Iris pigment epithelial cell (primary cell): ENCODE results near the gene CCDC9.

Experiments used
- DNase-seq: peaks from one replicate; pipeline ENCODE4 v3.0.0-alpha.2; 2011; ENCODE audit warnings: low read depth

The CCDC9 gene

DNA sequence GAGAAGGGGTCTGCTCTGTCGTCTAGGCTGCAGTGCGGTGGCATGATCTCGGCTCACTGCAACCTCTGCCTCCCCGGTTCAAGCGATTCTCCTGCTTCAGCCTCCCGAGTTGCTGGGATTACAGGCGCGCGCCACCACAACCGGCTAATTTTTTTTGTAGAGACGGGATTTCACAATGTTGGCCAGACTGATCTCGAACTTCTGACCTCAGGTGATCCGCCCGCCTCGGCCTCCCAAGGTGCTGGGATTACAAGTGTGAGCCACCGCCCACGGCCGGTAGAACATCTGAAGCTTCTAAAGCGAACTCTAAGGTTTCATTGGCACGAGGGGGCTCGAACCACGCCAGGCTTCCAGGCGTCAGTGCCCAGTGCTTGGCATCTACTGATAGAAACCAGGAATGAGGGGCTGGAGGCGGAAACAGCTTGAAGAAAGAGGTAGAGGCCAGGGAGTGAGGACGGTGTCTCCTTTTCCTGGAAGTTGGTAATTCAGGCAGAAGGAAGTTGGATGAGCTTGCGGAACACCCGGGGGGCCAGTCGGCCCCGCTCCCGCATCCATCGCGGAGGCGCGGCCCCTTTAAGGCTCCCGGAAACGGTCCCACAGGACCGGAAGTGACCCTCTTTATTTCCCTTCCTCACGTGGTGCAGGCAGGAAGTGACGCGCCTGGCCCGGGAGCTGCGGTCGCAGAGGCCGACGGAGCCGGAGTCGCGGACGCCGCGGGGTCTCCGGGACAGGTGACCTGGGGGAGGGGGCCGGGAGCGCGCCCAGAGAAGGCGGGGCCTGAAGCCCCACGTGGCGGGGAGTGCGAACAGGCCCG is at the start of gene CCDC9:
TSS of gene CCDC9 (plus strand) at position 647 of the 814 bp plus-strand sequence. CDS start 1,876 bp downstream, outside the sequence.
- peak; percentile 93 for DNase-seq

DNA sequence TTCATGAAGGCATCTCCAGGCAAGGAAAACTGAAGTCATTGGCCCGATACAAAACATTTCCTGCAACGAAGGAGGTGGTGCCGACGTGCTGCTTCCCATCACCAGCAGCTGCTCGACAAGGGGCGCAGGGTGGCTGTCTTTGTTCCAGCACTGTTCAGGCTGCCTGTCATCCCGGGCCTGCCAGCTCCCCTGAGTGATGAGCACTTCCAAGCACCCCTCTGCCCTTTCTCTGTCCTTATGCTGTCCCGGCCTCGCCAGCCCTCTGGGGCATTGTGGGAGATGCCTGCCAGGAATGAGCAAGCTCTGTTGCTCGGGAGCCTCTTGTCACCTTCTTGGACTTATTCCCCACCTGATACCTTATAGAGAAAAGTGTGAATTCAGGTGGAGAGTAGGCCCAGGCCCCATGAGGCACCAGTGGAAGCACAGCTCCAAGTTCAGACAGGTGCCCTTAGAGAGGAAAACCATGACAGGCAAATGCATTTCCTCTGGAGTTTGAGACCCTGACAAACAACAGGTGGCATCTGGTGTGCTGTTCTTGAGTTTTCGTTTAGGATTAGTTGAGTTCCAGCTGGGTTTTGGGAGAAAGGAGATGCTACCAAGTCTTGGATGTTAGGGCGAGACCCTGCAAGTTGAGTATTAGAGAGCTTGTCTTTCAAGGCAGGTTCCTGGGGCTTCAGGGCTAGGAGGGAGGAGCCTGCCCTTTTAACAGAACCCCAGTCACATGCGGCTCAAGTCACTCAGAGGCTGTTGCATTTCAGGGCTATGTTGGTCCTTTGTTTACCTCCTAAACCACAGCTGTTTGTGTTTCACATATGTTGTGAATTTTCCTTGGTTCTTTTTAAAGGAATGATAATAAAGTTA is 46.8 kb upstream of the CCDC9 start:
- DNase-seq, result peak; percentile 22

DNA sequence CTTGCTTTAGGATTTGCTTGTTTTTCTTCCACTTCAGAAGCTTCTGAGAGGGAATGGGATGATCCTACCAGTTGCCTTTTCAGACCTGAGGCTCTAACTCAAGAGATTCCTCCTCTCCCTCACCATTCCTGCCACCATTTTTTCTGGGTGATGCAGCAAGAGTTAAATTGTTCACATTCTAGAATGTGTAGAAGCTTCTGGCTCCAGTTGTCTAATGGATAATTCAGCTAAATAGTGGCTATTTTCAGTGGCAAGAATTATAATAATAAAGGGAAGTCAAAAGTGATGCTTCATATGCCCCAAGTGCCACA is 46.2 kb upstream of the CCDC9 start:
- no peak for DNase-seq

DNA sequence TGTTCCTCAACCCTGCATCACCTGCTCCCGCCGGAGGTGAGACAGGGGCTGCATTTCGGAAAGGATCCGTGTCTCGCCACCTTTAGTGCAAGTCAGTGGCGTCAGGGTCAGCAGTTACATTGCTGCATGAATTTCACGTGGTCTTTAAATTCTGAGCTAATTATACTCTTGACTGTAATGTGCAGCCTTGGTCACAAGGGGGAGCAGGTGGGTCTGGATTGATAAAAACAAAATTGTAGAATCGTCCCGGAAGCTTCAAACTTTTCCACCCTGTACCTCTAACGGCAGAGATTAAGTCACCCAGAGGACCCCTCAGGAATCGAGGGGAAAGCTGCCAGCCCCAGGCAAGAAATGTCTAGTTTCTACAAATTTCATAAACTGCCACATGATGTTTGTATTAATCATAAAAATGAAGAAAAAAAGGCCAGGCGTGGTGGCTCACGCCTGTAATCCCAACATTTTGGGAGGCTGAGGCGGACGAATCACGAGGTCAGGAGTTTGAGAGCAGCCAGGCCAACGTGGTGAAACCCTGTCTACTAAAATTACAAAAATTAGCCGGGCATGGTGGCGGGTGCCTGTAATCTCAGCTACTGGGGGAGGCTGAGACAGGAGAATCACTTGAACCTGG is 45.5 kb upstream of the CCDC9 start:
- peak; percentile 74 for DNase-seq

DNA sequence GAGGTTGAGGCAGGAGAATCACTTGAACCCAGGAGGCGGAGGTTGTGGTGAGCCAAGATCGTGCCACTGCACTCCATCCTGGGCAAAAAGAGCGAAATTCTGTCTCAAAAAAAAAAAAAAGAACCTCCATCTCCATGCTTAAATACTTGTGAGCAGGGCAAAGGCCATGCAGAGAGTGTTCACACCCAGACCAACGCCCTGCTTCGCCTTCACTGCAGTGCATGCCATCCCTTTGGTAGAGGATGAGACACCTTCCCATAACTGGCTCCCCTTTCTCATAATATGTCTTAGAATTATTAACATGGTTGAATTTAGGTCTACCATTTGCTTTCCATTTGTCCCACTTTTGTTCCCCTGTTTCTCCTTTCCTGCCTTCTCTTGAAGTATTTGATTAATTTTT is 40.7 kb upstream of the CCDC9 start:
- DNase-seq, result no peak

DNA sequence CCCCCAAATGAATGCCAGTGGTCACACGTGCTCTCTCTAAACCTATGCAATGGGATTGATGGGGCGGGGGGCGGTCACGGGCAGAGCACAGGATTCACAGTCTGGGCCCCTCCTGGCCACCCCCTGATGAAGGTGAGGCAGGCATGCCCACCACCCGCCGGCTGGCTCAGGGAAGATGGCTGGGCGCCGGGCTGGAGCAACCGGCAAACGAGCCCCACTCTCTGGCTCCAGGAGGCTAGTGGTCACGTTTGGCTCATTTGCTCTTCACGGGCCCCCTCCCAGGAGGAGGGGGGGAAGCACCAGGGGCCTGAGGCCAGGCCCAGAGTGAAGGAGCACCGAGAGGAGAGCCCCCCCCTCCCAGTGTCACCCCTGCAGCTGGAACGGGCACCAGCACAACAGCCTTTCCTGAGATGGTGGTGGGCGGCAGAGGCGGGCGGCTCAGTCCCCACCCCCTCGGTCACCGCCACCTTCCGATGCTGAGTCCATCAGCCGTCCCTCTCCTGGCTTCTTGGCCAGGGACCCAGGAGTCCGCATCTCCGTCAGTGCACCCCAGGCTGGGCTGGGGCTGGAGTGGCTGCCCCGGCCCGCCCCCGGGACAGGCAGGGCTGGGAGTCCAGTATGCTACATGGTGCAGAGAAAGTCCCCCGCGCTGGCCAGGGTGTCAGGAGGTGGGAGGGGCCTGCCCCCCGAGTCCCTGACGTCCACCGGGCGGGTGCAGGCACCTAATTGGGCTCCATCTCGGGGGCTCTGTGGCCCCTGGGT is 35.1 kb upstream of the CCDC9 start:
- DNase-seq, result no peak

DNA sequence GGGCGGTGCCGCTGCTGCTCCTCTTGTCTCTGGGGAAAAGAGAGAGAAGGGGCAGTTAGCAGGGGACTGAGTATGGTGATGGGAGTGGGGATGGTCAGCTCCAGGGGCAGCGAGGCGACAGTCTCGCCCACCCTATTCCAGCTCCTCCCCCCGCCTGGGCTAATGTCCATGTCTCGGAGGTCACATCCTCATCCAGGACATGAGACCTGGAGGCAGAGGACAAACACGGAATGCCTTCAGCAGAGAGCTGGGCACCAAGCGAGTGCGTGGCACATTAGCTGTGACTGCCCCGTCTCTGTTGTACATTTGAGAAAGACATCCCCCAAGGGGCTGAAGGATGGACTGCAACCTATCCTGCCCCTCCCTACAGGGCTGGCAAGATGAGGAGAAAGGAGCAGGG is 34.4 kb upstream of the CCDC9 start:
- DNase-seq, result no peak

DNA sequence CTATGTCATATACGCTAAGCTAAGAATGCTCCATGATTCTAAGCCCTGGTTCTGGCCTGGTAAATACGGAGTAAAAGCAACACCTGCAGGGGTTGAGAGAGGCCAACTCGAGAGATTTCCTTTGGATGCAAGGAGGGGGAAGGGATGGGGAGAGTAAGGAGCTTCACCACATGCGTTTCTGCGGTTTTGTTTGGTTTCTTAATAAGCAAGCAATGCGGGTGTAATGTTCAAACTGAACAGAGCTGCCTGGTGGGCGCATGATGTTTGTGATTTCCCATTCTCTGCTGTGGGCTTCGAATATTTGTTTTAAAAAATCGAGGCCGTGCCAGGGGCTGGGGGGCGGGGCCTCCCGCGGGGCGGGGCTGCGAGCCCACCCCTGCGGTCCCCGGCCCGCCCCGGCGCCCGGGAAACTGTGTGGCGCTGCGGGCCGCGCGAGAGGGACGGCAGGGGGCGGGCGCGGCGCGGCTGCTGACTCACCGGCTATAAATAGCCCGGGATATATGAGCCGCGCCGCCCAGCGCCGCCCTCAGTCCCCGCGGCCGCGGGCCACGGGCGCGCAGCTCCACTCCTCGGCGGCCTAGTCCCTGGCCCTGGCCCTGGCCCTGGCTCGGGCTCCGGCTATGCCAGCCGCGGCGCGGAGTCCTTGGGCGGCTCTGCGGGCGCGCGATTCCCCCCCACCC is 30.4 kb upstream of the CCDC9 start:
- peak; percentile 86 for DNase-seq

DNA sequence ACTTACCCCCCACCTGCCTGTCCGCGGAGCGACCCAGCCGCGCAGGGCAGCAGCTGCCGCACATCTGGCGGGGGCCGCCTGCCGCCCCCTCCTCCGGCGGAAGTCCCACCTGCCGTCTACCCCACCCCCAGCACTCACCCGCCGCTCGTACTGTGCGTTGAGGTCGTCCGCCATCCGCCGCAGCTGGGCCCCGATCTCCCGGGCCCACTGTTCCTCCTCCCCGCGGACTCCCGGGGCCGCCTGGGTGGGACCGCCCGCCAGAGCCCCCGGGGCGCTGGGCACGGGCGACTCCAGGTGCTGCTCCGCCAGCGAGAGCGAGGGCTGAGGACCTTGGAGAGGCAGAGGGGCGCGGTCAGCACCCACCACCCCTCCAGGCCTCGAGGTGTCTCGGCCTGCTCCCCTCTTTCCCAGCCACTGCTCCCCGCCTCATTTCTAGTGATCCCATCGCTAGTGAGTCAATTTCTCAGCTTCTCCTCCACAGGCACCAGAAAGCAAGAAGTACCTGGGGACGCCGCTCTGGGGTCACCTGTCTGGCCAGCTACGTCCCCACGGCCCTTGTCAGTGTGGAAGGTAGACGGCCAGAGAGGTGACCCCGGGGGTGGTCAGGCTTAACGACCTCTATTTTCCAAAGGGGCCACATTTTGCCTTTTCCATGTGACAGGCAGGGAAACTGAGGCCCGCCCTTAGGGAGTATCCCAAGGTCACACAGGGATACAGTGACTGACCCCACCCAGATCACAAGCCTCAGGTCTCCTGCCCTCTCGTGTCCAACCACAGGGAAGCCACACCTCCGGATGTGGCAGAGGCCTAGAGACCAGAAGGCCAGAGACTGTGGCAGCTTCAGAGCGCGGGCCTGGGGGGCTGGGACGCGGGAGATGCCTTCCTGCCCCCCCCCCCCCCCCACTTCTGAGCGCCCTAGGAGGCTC is 29.6 kb upstream of the CCDC9 start:
- DNase-seq, result peak; percentile 54

DNA sequence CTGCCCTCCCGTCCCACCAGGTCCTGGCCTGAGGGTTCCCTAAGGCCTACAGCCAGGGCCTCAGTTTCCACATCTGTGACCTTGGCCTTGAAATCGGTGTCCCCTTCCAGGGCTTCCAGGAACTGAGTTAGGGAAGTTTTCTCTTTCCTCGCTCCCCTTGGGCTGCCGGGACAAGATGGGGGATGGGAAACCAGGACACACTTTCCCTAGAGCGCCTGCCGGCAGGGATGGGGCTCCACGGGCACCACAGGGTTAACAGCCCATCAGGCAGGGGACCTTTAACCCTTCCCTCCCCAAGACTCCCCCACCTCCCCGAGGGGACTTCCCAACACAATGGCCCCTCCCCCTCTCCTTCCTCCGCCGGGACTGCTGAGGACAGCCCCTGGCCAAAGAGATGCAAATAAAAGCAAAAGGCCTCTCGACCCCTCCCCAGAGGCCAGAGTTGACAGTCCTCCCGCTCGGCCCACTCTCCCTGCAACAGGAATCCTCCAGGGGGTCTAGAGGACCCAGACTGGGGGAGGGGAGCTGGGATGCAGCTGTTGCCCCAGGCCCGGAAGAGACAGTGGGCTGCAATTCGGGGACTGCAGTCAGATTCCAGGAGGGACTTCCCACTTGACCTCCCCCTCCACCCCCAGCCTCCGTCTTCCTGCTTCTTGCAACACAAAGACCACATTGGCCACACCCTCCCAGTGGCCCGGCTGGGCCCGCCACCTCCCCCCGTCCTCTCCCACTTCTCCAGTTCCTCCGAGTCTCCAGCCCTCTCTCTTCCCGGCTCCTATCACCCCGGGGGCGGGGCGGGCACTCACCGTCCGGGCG is 28.8 kb upstream of the CCDC9 start:
- peak; percentile 94 for DNase-seq

DNA sequence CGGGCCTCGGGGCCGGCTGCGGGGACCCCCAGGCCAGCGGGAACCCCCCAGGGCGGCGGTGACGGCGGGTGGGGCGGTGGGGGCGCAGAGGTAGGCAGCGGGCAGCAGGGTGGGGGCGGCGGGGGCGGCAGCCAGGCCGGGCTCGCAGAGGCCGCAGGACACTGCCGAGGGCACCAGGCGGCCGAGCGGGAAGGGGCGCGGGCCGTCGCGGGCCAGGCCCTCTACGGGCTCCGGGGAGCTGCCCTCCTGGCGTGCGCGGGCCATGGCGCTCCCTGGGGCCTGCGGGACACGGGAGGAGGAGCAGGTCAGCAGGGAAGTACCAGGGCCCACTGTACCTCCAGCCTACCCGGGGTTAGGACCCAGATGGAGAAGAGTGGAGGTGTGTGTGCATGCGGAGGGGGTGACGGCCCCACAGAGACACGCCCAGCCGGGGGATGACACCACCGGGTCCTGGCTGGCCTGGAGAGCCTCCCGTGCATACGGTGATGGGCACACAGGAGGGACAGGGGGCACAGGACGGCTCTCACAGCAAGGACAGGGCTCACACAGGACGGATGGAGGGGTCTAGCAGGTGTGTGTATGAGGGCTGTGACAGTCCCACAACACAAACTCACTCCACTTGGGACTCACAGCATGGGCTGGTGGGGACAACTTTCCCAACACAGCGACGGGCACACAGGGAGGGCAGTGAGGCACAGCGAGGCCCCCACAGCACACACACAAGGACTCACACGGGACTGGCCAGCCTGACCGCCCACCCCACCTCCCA is 28.0 kb upstream of the CCDC9 start:
- no peak for DNase-seq

DNA sequence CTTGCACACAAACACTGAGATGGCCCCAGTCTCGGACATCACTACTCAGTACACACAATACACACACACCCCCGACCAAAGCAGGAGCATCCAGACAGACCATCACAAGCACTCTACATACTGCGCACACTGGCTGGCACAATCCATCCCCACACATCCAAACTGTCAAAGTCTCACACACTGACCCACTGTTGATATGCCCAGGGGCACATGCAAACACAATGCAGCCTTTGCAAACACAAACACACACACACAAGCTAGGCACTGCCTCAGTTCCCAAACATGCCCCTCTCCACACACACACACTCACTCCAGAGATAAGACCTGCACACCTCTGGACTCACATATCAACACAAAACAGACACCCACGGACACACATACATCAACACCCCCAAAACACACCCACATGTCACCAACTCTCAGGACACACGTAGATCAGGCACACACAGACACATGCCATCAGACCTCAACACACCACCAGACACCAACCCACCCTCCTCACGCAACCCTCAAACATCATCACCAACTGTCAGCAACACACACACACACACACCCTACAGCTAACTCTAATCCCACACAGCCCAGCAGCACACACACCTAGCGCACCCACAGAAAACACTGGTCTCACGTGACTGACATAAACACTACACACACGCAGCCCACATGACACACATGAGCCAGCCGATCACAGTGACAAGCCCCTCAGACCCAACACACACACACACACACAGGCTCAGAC is 27.2 kb upstream of the CCDC9 start:
- peak; percentile 45 for DNase-seq

DNA sequence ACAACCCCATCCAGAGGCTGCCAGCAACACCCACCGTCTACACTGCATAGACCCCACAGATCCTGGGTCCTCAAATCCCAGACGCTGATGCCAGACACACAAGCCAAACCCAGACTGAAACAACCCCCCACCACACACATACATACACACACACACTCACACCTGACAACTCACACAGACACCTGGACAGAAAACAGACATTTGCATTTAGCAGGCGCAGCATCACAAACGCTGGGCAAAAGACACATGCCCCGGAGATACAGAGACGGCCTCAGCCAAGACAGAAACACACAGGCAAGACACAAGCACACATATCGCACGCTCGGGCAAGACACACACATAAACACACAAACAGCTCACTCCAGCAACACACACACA is 26.7 kb upstream of the CCDC9 start:
- DNase-seq, result peak; percentile 52

DNA sequence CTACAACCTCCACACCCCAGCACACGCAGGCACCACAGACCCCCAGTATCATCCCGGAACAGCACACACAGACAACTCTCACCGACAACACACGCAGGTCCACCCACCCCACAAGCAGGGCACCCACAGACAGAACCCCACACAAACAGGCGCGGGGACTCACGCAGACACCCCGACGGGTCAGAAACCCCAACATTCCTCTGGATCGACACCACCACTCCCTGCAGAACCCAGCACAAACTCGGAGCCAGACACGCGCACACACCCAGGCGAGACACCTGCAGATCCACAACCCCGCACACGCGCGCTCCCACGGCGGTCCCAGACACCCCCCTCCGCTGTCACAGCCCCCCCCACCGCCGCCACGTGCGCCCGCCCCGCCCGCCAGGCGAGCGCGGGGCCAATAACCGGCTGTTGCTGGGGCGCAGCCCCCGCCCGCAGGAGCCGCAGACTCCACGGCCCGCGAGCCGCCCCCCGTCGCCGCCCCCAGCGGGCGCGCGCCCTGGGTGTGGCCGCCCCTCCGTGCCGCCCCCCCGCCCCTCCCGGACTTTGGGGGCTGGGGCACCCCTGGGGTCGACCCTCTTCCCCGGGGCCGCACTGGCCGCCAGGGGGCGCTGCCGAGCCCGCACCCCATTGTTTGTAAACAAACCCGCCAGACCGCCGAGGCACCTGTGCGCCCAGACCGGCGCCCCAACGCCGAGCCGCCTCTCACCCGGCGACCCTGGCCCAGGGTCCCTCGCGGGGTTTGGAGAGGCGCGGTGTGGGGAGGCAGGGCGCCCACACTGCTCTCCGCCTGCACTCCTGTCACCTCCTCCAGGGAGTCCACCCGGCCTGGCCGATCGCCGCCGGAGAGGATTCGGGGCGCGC is 26.0 kb upstream of the CCDC9 start:
- DNase-seq, result peak; percentile 52

DNA sequence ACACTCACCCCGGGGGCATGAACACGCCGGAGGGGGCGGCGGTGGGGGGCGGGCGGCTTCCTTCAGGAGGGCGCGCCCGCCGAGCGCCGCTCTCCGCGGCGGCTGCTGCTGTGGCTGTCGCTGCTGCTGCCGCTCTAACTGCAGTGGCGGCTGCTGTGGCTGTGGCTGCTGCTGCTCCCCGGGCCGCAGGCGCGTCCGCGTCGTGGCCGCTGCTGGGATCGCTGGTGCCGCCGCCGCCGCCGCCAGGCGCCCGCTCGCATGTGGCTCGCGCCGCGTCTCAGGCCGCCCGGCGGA is 25.5 kb upstream of the CCDC9 start, which contains the start of gene BBC3:
TSS of gene BBC3 (minus strand) at position 279 of the 294 bp plus-strand sequence. CDS start 2,768 bp downstream, outside the sequence.
- no peak for DNase-seq

DNA sequence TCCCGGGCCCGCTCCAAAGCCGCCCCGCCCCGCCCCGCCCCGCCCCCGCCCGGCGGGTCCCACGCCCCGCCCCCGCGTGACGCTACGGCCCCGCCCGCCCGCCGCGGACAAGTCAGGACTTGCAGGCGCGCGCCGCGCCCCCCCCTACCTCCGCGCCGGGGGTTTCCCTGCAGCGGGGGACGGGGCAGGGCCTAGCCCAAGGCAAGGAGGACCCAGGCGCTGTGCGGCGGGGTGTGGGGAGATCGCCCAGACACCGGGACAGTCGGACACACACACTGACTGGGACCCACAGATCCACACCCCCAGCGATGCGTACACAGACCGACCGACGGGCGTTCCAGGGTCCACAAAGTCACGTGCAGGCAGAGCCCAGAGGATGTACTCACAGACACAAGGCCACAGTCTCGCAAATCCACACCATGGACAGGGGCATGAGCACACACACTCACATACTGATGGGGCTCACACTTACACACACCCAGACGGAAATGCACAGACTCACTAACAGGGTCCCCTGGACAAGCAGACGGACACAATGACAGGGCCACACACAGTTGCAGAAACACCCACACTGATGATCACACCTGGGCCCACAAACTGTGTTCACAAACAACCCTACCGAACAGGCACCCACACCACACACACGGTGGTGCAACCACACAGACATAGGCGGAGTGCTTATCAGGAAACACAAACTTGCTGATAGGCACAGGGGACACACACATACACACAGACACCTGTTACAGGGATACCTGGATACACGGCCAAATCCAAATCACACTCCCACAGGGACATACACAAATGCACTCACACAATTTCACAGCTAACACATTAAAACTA is 24.9 kb upstream of the CCDC9 start:
- DNase-seq, result peak; percentile 94
